ENCODE data around the gene OR8A1. TPM values are rescaled to one million over a fixed set of nuclear protein-coding genes. Genes with fewer than 3 reads are reported as not detected.

Gene OR8A1
- total RNA-seq: not detected

- DNase-seq (ENCODE audit: extremely low spot score in 2 of 2): no peak
- intact Hi-C loops (cut with DNase I): no loop called here
- Histone ChIP-seq H3K27me3 (no peaks in the 10 kb centered on the region), H3K27ac (no peak within 1 kb of the TSS), H3K4me3 (no peak within 1 kb of the TSS), H3K36me3 (no peaks in the 10 kb centered on the region), H3K9me3 (no peaks in the 10 kb centered on the region), H3K4me1 (no peaks in the 10 kb centered on the region)
- no peak for TF ChIP-seq POLR2A (IDR thresholded peaks at IDR 0.05)
- TF ChIP-seq CTCF (IDR thresholded peaks at IDR 0.05): no peak
- TF ChIP-seq POLR2AphosphoS5 (IDR thresholded peaks at IDR 0.05; ENCODE audit: insufficient read depth in 1 of 2, low read depth in 1 of 2): no peak
Measured at GRCh38 chr11:124569697-124570096, at the start of gene OR8A1. Gene OR8A1 (plus strand): TSS chr11:124569997. CDS start chr11:124570120, 123 bp downstream.

DNA sequence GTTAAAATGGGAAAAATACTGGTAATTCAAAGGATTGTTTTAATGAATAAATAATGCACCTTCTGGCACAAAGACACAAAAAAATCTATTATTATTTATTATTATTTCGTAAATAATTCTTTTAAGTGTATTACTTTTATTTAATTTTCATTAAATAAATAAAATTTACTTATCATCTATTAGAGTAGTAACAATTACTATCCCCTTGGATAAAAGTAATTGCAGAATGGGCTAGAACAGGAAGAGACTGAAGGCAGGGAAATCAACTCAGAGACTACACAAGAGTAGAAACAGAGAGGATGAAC lies 49.3 kb upstream of the OR8A1 start:
- intact Hi-C loops (cut with DNase I): no loop called here
- no peak for DNase-seq (ENCODE audit: extremely low spot score in 2 of 2)
- Histone ChIP-seq H3K27me3 (no peaks in the 10 kb centered on the region), H3K4me3 (no peak overlapping the region), H3K9me3 (no peaks in the 10 kb centered on the region), H3K36me3 (no peaks in the 10 kb centered on the region), H3K4me1 (no peaks in the 10 kb centered on the region), H3K27ac (no peak overlapping the region)
- TF ChIP-seq POLR2A (IDR thresholded peaks at IDR 0.05): no peak
- TF ChIP-seq POLR2AphosphoS5 (IDR thresholded peaks at IDR 0.05; ENCODE audit: insufficient read depth in 1 of 2, low read depth in 1 of 2): no peak
- no peak for TF ChIP-seq CTCF (IDR thresholded peaks at IDR 0.05)

GRCh38 chr11:124533626-124534025 lies 36.2 kb upstream of the OR8A1 start:
- no peak overlapping the region for H3K4me3 ChIP-seq
- intact Hi-C loops (cut with DNase I): no loop called here
- no peaks in the 10 kb centered on the region for H3K4me1 ChIP-seq
- no peaks in the 10 kb centered on the region for H3K36me3 ChIP-seq
- H3K27me3 ChIP-seq: no peaks in the 10 kb centered on the region
- DNase-seq (ENCODE audit: extremely low spot score in 2 of 2): no peak
- H3K27ac ChIP-seq: no peak overlapping the region
- no peaks in the 10 kb centered on the region for H3K9me3 ChIP-seq
- TF ChIP-seq POLR2A (IDR thresholded peaks at IDR 0.05) (no peak), CTCF (IDR thresholded peaks at IDR 0.05) (no peak), POLR2AphosphoS5 (IDR thresholded peaks at IDR 0.05; ENCODE audit: insufficient read depth in 1 of 2, low read depth in 1 of 2) (no peak)

DNA sequence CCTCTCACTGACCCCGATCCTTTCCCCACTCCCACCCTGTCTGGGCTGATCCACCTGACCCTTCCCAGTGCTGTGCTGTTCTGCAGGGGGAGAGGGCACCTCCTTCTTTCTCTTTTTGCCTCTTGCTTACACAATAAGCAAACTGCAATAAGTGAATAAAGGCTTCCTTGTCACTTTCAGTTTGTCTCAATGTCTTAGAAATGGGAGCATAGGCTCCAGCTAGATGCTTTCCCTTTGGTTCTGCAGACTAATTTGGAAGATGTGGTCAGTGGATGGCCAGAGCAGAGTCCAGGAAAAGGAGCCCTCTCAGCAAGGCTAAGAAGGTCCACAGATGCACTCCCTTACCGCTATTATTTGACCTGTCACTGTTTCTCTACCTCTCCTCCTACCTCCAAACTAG lies 35.7 kb upstream of the OR8A1 start:
- no peak for TF ChIP-seq POLR2AphosphoS5 (IDR thresholded peaks at IDR 0.05; ENCODE audit: insufficient read depth in 1 of 2, low read depth in 1 of 2)
- TF ChIP-seq POLR2A (IDR thresholded peaks at IDR 0.05): no peak
- Histone ChIP-seq H3K9me3 (no peaks in the 10 kb centered on the region), H3K27ac (no peak overlapping the region)

GRCh38 chr11:124535552-124536232 lies 34.1 kb upstream of the OR8A1 start:
- H3K27ac ChIP-seq: no peak overlapping the region
- TF ChIP-seq POLR2A (IDR thresholded peaks at IDR 0.05): no peak
- TF ChIP-seq POLR2AphosphoS5 (IDR thresholded peaks at IDR 0.05; ENCODE audit: insufficient read depth in 1 of 2, low read depth in 1 of 2): no peak
- TF ChIP-seq CTCF (IDR thresholded peaks at IDR 0.05): no peak
- intact Hi-C loops (cut with DNase I): no loop called here

More for the DNA sequence above, 35.7 kb upstream of the OR8A1 start:
- H3K4me3 ChIP-seq: no peak overlapping the region
- intact Hi-C loops (cut with DNase I): no loop called here
- H3K4me1 ChIP-seq: no peaks in the 10 kb centered on the region
- no peaks in the 10 kb centered on the region for H3K36me3 ChIP-seq
- DNase-seq (ENCODE audit: extremely low spot score in 2 of 2): no peak
- no peaks in the 10 kb centered on the region for H3K27me3 ChIP-seq

More at GRCh38 chr11:124535552-124536232, 34.1 kb upstream of the OR8A1 start:
- no peaks in the 10 kb centered on the region for H3K36me3 ChIP-seq
- H3K9me3 ChIP-seq: no peaks in the 10 kb centered on the region
- H3K4me3 ChIP-seq: no peak overlapping the region
- no peaks in the 10 kb centered on the region for H3K27me3 ChIP-seq
- H3K4me1 ChIP-seq: no peaks in the 10 kb centered on the region
- DNase-seq (ENCODE audit: extremely low spot score in 2 of 2): no peak

All from vagina (tissue), 2 donors.